ENCODE data around the gene DKK3.

DKK3 gene

GRCh38 chr11:12005061-12005460 lies 3.4 kb downstream of the DKK3 start:
- TF ChIP-seq GATA1 (IDR thresholded peaks at IDR 0.05; ENCODE audit: low read depth, low read length), result no peak
- no peak for TF ChIP-seq POLR2A (IDR thresholded peaks at IDR 0.05; ENCODE audit: low read length)
- no peak for DNase-seq

GRCh38 chr11:12003815-12004214 lies 4.6 kb downstream of the DKK3 start:
- no peak for TF ChIP-seq GATA1 (IDR thresholded peaks at IDR 0.05; ENCODE audit: low read depth, low read length)
- no peak for TF ChIP-seq POLR2A (IDR thresholded peaks at IDR 0.05; ENCODE audit: low read length)
- no peak for DNase-seq

- TF ChIP-seq GATA1 (IDR thresholded peaks at IDR 0.05; ENCODE audit: low read depth, low read length) (no peak), POLR2A (IDR thresholded peaks at IDR 0.05; ENCODE audit: low read length) (no peak)
- no peak for DNase-seq
These were observed 5.1 kb downstream of the DKK3 start for GRCh38 chr11:12003336-12003735.

- DNase-seq, result no peak
- no peak for TF ChIP-seq POLR2A (IDR thresholded peaks at IDR 0.05; ENCODE audit: low read length)
- no peak for TF ChIP-seq GATA1 (IDR thresholded peaks at IDR 0.05; ENCODE audit: low read depth, low read length)
These were observed 7.2 kb downstream of the DKK3 start for GRCh38 chr11:12001186-12001585.

- DNase-seq, result no peak
- TF ChIP-seq POLR2A (IDR thresholded peaks at IDR 0.05; ENCODE audit: low read length), result no peak
- no peak for TF ChIP-seq GATA1 (IDR thresholded peaks at IDR 0.05; ENCODE audit: low read depth, low read length)
These were observed 10.2 kb downstream of the DKK3 start for GRCh38 chr11:11998091-11998781.

GRCh38 chr11:11997049-11997322 lies 11.4 kb downstream of the DKK3 start:
- TF ChIP-seq POLR2A (IDR thresholded peaks at IDR 0.05; ENCODE audit: low read length) (no peak), GATA1 (IDR thresholded peaks at IDR 0.05; ENCODE audit: low read depth, low read length) (no peak)
- no peak for DNase-seq

GRCh38 chr11:11996321-11997048 lies 11.9 kb downstream of the DKK3 start:
- no peak for DNase-seq
- TF ChIP-seq POLR2A (IDR thresholded peaks at IDR 0.05; ENCODE audit: low read length) (no peak), GATA1 (IDR thresholded peaks at IDR 0.05; ENCODE audit: low read depth, low read length) (no peak)

GRCh38 chr11:11995601-11996000 lies 12.8 kb downstream of the DKK3 start:
- no peak for DNase-seq
- TF ChIP-seq GATA1 (IDR thresholded peaks at IDR 0.05; ENCODE audit: low read depth, low read length) (no peak), POLR2A (IDR thresholded peaks at IDR 0.05; ENCODE audit: low read length) (no peak)

- peak in 1 of 2 experiments; percentile 19 for DNase-seq
- TF ChIP-seq POLR2A (IDR thresholded peaks at IDR 0.05; ENCODE audit: low read length) (no peak), GATA1 (IDR thresholded peaks at IDR 0.05; ENCODE audit: low read depth, low read length) (no peak)
These were observed 14.6 kb downstream of the DKK3 start for GRCh38 chr11:11993839-11994238.

GRCh38 chr11:11992257-11993212 lies 15.9 kb downstream of the DKK3 start:
- peak in 1 of 2 experiments; percentile 14 for DNase-seq
- TF ChIP-seq GATA1 (IDR thresholded peaks at IDR 0.05; ENCODE audit: low read depth, low read length) (no peak), POLR2A (IDR thresholded peaks at IDR 0.05; ENCODE audit: low read length) (no peak)

- DNase-seq, result no peak
These were observed 18.4 kb downstream of the DKK3 start for GRCh38 chr11:11989774-11990744.

GRCh38 chr11:11988681-11989261 lies 19.7 kb downstream of the DKK3 start:
- no peak for DNase-seq

More at GRCh38 chr11:11989774-11990744, 18.4 kb downstream of the DKK3 start:
- TF ChIP-seq GATA1 (IDR thresholded peaks at IDR 0.05; ENCODE audit: low read depth, low read length) (no peak), POLR2A (IDR thresholded peaks at IDR 0.05; ENCODE audit: low read length) (no peak)

More at GRCh38 chr11:11988681-11989261, 19.7 kb downstream of the DKK3 start:
- TF ChIP-seq GATA1 (IDR thresholded peaks at IDR 0.05; ENCODE audit: low read depth, low read length), result no peak
- TF ChIP-seq POLR2A (IDR thresholded peaks at IDR 0.05; ENCODE audit: low read length), result no peak
